Activated CD4-positive, alpha-beta T cell treated with anti-CD3 and anti-CD28 coated beads for 1 hour (primary cell): ENCODE data around the gene SLC38A3.
"Not testable (repeated sequence)": the region's sequence is repeated elsewhere in the genome, so short reads cannot be mapped to it uniquely, and the experiment has no call there.

ENCODE experiments used
- DNase-seq: peaks from one replicate; pipeline ENCODE4 v3.0.0-alpha.2; 2020

Gene SLC38A3

DNA sequence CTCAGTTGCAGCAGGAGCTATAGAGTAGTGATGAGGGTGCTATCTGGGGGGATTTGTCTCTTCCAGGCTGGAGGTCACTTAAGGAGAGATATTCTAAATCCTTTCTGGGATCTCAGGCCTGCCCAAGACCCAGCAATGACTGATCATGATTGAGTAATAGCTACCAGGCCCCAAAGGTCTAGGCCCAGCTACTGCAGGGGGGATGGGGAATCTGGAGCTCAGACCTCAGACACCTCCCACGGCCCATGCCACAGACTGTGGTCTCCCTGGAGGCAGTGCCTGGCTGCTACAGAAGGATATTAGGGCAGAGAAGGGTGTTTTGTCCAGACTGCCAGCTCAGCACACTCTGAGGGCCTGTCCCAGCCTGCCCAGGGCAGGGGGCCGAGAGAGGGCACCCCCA, 6.9 kb downstream of the SLC38A3 start:
- no peak for DNase-seq

DNA sequence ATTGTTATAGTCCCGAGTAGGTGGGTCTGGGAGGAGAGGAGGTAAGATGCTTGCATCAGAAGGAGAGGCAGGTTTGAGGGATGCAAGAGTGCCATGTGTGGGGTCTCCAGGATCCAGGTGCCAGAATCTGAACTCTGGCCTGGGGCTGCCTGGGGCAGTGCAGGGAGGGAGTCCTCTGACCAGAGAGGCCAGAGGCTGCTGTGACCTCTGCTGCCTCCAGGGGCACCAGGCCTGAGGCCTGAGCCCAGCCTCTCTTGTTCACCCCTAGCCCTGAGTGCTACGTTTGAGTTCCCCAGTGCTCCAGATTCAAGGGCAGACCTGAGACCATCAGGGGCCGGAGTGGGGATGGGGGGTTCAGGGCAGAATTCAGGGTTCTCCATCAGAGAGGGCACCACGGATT, 7.4 kb downstream of the SLC38A3 start:
- no peak for DNase-seq

DNA sequence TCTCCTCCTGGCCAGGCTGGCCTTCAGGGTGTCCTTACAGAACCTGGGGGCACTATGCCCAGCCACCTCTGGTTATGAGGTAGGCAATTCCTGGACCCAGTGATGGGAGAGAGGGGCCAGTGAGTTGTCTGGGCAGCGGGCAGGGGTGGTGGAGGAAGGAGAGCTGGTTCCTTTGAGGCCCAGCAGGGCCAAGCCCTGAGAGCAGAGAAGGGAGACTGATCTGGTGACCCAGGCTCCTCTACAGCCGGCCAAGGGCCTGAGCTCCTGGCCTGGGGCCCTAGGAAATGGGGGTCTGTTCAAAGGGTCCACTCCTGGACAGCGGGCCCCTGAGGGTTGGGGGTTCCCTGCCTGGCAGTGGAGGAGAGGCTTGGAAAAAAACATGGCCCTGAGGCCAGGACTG, 7.9 kb downstream of the SLC38A3 start:
- no peak for DNase-seq

GRCh38 chr3:50213373-50213772, 8.3 kb downstream of the SLC38A3 start:
- DNase-seq = no peak

DNA sequence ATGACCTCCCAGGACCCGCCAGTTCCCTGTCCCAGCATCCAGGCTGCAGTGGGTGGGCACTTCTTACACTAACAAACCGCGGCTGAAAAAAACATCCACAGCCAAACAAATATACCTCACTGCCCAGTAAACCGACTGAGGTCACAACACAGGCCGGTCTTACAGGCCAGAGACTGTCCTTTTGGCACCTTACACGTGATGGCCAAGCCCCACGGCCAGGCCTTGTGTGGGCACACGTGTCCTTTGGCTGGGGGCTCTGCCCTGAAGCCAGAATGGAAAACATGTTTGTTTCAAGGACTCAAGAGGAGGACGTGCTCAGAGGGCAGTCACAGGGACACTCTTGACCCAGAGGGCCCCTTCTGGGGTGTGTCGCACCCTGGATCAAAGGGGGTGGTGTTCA, 9.8 kb downstream of the SLC38A3 start:
- no peak for DNase-seq

DNA sequence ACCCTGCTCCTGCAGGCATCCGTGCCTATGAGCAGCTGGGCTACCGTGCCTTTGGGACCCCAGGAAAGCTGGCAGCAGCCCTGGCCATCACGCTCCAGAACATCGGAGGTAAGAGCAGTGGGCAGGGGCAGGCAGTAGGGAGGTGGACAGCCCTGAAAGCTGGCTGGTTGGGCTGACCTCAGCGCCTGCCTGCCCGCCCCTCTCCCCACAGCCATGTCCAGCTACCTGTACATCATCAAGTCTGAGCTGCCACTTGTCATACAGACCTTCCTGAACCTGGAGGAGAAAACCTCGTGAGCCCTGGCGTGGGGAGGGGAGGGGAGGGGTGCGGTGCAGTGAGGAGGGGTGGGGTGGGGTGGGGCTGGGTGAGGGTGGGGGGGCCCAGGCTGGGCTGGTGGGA, 10.5 kb downstream of the SLC38A3 start:
- DNase-seq = no peak

DNA sequence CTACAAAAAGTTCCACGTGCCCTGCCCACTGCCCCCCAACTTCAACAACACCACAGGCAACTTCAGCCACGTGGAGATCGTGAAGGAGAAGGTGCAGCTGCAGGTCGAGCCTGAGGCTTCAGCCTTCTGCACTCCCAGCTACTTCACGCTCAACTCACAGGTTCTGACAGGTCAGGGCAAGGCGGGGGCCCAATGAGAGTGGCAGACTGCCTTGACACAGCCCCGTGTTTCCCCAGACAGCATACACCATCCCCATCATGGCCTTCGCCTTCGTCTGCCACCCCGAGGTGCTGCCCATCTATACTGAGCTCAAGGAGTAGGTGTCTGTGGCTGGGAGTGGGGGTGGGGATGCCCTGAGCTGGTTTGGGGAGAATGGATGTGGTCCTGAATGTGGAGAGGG, 12.6 kb downstream of the SLC38A3 start:
- DNase-seq = no peak

DNA sequence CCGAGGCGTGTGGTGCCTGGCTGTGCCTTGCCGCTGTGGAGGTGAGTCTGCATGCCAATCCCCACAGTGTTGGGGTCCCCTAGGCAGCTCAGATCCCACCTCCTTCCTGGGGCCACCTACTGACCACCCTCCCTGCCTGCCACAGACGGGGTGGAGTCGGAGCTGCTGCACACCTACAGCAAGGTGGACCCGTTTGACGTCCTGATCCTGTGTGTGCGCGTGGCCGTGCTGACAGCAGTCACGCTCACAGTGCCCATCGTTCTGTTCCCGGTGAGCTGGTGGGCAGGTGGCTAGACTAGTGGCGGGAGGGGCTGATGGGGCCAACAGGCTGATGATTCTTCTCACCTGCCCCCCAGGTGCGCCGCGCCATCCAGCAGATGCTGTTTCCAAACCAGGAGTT, 13.4 kb downstream of the SLC38A3 start:
- no peak for DNase-seq

GRCh38 chr3:50219285-50219684, 14.2 kb downstream of the SLC38A3 start:
- DNase-seq = no peak

- DNase-seq = no peak
Measured at GRCh38 chr3:50220109-50220508, 15.0 kb downstream of the SLC38A3 start.

DNA sequence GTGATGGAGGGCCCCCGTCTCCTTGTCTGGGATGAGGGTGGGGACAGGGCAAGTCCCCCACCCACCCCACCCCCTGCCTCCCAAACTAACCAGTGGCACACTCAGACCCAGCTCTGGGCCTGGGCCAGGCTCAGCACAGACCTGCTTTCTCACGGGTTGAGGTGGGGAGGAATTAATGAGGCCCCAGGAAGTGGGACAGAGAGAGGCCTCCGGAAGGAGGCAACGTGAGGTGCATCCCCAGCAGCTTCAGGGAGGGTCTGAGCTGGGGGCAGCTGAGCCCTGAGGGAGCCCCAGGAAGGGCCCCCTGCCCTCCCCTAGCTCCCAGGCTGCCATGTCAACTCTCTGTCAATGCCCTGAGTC, 16.0 kb downstream of the SLC38A3 start:
- no peak for DNase-seq

DNA sequence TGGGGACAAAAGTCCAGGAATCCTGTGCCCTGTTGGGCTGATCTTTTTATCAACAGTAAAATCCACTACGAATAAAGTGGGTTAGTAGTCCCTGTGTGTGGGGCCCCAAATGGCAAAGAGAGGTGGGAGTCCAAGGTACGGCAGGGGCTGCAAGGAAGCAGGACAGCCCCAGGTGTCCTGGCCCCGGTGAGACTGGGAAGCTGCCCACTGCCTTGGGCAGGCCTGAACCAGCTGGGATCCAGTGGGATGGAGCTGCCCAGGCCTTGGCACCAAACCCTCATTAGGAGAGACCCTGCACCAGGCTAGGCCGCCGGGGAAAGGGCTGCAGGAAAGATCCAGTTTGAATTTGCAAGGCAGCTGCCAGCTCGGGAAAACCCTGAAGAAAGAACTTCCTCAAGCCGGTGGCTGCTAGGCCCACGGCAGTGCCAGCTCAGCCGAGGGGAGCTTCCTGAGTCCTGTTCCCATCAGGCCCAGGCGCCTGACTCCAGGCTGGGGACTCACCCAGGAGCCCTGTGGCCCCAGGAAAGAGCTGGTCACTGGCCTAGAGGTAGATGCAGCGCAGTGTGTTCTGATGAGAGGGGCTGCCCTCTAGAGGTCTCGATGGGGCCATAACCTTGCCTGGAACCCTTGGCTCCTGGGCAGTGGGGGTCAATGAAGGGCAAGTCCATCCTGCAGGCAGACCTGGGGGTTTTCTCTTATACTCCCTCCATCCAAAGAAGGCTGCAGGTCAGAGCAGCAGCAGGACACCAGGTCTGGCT, 16.5 kb downstream of the SLC38A3 start:
- no peak for DNase-seq

DNA sequence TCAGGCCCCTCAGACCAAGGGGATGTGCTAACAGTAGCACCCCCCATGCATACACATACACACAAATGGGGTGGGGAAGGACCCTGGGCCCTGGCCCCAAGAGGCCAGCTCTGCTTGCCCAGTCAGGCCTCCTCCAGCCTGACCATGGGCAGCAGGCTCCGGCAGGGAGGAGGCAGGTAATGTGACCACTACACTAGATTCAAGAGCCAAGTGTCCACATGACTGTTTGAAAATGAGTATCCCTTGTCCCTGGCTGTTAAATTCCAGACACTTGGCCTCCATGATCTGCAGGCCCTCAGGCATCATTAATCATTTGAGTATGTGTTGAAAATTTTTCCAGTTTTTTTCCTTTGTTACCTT, 17.1 kb downstream of the SLC38A3 start:
- DNase-seq = no peak

DNA sequence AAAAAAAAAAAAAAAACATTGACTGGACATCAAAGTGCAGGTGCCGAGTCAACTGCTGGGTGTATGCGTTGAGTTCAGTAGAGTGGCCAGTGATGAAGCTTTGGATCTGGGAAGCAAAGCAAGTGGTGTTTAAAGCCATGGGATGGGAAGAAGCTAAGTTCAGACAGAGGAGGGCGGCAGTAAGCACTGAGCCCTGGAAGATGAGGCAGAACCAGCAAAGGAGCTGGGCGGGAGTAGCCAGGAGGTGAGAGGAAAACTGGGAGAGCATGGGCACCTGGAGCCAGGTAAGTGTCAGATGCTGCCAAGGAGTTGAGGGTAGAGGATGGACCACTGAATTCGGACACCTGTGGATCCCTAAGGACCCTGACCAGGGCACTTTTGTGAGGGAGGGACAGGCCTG, 19.6 kb downstream of the SLC38A3 start:
- DNase-seq = no peak

- DNase-seq = no peak
Measured at GRCh38 chr3:50226888-50227389, 21.9 kb downstream of the SLC38A3 start.

GRCh38 chr3:50227390-50228183, 22.5 kb downstream of the SLC38A3 start:
- DNase-seq = peak; percentile 85

- DNase-seq = not testable (repeated sequence)
Measured at GRCh38 chr3:50228184-50228763, 23.2 kb downstream of the SLC38A3 start.

DNA sequence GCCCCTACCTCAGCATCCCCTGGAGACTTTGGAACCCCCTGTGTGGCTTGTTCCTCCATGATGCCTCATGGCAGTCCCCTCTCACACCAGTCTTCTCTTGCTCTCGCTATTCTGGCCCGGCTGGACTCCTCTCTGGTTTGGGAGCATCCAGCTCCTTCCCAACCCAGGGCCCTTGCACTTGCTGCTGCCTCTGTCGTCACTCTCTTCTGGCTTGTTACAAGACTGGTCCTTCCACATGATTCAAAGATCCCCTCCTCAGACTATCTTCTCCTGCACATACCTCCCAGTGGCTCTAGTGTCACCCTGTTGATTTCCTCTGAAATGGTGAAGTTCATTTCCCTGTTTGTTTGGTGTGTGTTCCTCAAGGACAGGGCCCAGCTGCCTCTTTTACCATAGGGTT, 24.4 kb downstream of the SLC38A3 start:
- DNase-seq = no peak

DNA sequence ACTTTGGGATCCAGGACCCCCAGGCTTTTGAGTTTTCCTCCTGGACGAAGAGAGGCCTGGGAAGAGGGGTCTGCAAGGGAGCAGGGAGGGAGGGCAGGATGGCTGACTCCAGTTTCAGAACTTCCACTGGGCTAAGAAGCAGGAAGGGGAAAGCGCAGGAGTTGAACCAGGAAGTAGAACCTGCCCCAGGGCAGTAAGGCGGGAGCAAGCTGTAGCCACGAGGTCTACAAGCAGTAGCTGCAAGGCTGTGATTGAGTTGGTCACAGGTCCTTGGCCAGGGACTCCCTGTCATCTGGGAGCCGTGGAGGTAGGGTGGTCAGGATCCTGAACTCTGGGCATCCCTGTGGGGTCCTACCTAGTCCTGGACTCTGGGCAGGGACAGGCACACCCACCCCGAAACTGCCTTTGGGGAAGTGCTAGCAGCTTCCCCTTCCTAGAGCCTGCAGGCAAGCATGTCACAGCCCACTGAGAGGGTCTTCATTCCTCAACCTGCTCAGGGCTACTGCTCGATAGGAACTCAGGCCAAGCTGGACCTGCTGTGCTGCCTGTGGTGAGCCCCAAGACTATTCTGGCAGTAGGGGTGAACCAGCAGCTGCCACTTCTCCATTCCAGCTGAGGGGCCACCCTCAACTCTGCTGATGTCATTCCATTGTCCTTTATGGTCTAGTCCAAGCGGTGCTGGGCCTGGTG, 25.2 kb downstream of the SLC38A3 start:
- DNase-seq = no peak

- DNase-seq = no peak
Measured at GRCh38 chr3:50230794-50231125, 25.7 kb downstream of the SLC38A3 start.

DNA sequence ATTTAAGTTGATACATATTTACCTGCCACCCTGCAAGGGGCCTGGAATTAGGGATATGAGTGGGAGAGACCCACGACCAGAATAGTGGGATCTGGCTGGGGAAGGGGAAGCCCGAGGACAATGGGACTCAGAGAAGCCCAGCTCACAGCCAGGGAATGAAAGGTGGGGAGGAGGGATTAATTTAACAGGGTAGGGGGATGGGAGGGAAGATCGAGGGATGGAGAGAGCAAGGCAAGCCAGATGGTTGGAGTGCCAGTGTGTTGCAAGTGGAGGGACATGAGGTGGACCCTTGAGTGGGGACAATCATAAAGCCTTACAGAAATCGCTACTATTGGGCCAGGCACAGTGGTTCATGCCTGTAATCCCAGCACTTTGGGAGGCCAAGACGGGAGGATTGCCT, 26.5 kb downstream of the SLC38A3 start:
- DNase-seq = no peak

DNA sequence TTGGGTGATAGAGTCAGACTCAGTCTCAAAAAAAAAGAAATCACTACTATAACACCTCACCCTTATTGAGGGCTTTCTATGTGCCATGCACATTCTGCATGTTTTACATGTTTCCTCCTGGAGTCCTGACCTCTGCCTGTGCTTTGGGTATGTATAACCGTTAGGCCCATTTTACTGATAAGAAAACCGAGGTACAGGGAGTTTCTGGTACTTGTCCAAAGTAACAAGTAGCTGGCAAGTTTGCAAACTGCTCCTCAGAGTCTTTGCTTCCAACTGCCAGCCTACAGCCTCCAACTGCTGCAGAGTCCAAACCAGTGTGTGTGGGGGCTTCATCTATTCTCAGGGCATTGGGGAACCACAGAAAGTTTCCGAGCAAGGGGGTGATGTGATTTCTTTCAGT, 27.2 kb downstream of the SLC38A3 start:
- DNase-seq = no peak

- DNase-seq = no peak
Measured at GRCh38 chr3:50233176-50233575, 28.1 kb downstream of the SLC38A3 start.
